ENCODE data around the gene MRPL43. TPM values are rescaled to one million over a fixed set of nuclear protein-coding genes. Genes with fewer than 3 reads are reported as not detected.
A peak's percentile ranks its signal among the peaks of the same experiment; 100 is the strongest.

The MRPL43 gene
- 12.8 and 41.1 TPM in 2 replicates for total RNA-seq (2011; cell fraction: chromatin; rRNA removed; ENCODE audit: low replicate concordance)
- 39.1 and 47.4 TPM in 2 replicates for total RNA-seq (2011; cell fraction: nucleolus; rRNA removed)
- 21.9 and 30.8 TPM in 2 replicates for total RNA-seq (2011; cell fraction: nucleoplasm; rRNA removed)
- total RNA-seq (2014; rRNA removed) (55.9 and 63.2 TPM in 2 replicates), total RNA-seq (2014; rRNA removed; fragmentation: Illumina TruSeq; extraction: Trizol) (20.5 and 21.3 TPM in 2 replicates), total RNA-seq (2015; rRNA removed; fragmentation: Illumina TruSeq; extraction: Trizol) (40.0 and 42.5 TPM in 2 replicates), total RNA-seq (2021) (47.0 and 48.5 TPM in 2 replicates), polyA plus RNA-seq (2011; rRNA removed) (37.2 and 47.6 TPM in 2 replicates), polyA plus RNA-seq (2014; fragmentation: Illumina TruSeq; extraction: Trizol) (29.1 and 50.5 TPM in 2 replicates), polyA plus RNA-seq (2014; fragmentation: Nextera tagmentation; extraction: Ambion mirVana) (10 to 100 TPM; 15.1 to 25.6 TPM), polyA plus RNA-seq (2014; rRNA removed) (63.7 and 77.5 TPM in 2 replicates), polyA minus RNA-seq (2011; rRNA and poly(A)+ RNA removed) (7.5 and 9.8 TPM in 2 replicates), Bru-seq, nascent RNA (percentile 70 among the genes with signal in this experiment), BruChase-seq, experiment 1, labeled RNA remaining after a 2-hour chase (percentile 66 among the genes with signal in this experiment), BruChase-seq, experiment 2, labeled RNA remaining after a 6-hour chase (percentile 68 among the genes with signal in this experiment)
- polyA plus RNA-seq (2011; cell fraction: cytosol; rRNA removed), result 62.0 and 116 TPM in 2 replicates
- 74.2 and 104 TPM in 2 replicates for polyA plus RNA-seq (2011; cell fraction: nucleus; rRNA removed)
- polyA plus RNA-seq (2012), result 58.5 and 65.3 TPM in 2 replicates
- polyA minus RNA-seq (2011; cell fraction: cytosol; rRNA and poly(A)+ RNA removed), result 15.6 and 15.7 TPM in 2 replicates
- 26.4 and 27.4 TPM in 2 replicates for polyA minus RNA-seq (2011; cell fraction: nucleus; rRNA and poly(A)+ RNA removed)
- long read RNA-seq, experiment 1, transcript MRPL43-203 (3 exons, 1,010 nt), result major isoform, 41 of 97 reads
- long read RNA-seq, experiment 1, transcript MRPL43-213 (2 exons, 897 nt), result minor isoform, 11 of 97 reads
- long read RNA-seq, experiment 1, partial matches to known transcripts, result 2 of 97 reads
- long read RNA-seq, experiment 1, other reads (novel, unspliced or antisense), result 38 of 97 reads
- long read RNA-seq, experiment 2, transcript MRPL43-203 (3 exons, 1,010 nt), result major isoform, 30 of 48 reads
- long read RNA-seq, experiment 2, partial matches to known transcripts, result 0 of 48 reads
- long read RNA-seq, experiment 2, other reads (novel, unspliced or antisense), result 8 of 48 reads
- long read RNA-seq, experiment 3, transcript MRPL43-203 (3 exons, 1,010 nt), result major isoform, 41 of 56 reads
- long read RNA-seq, experiment 3, partial matches to known transcripts, result 2 of 56 reads
- long read RNA-seq, experiment 3, other reads (novel, unspliced or antisense), result 2 of 56 reads

DNA sequence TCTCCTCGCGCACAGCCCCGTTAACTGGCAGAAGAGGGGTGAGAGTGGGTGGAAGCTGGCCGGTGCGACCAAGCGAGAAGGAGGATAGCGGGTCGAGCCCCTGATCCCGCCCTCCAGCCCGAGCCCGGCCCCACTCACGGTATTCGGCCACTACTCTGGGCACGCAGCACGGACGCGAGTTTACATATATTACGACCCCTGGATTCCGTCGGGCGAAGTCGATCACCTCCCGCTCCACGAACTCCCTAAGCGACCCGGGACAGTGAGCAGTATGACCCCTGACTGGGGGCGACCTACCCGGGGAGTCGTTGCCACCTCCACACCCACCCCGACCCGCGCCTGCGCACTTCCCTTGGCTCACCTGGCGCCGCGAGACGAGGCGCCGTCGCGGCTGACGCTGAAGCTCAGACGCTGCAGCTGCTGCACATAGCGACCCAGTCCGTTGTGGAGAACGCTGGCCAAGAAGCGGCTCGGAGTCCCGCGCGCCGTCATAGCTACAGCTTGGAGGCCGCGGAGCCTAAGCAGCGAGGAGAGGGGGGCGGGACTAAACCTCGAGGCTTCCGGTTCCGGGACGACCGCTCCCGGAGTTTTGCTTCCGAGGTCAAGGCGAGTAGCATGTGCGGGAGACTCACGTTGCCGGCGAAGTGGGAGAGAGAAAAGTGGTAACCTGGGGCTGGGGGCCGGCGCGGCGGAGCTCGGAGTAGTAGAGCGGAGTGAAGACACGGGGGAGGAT, at the start of gene MRPL43, which contains the start of gene TWNK:
TSS of gene MRPL43 (minus strand) at position 546 of the 733 bp plus-strand sequence. CDS start at position 492, 54 bp downstream.
TSS of gene TWNK (plus strand) at position 592 of the 733 bp plus-strand sequence. CDS start 668 bp downstream, outside the sequence.
- Histone ChIP-seq H3K4me3 (peak within 1 kb of the TSS; percentile 95), H3K4me1 (replicated peaks in 1 of 2; ENCODE audit: control insufficient read depth in 2 of 2, insufficient read depth in 2 of 2, low read length in 2 of 2) (peaks cover 16 to 21% of the 10 kb centered on the region in 2 experiments; a peak in 4 of 5 replicates), H3K9ac (ENCODE audit: insufficient read depth in 1 of 2, low read depth in 2 of 2, low read length in 2 of 2) (peak within 1 kb of the TSS; percentile 95 to 99), H3K9me3 (replicated peaks; ENCODE audit: control insufficient read depth, insufficient read depth, low read depth, low read length) (no peaks in the 10 kb centered on the region), H3K36me3 (ENCODE audit: control insufficient read depth, insufficient read depth, low read length) (peaks cover 54% of the 10 kb centered on the region; the same call in 2 of the 3 replicates), H3K9me1 (ENCODE audit: control insufficient read depth, insufficient read depth, low read length) (no peaks in the 10 kb centered on the region), H3K27ac (ENCODE audit: extremely low read depth, low read depth, low read length) (peak within 1 kb of the TSS; percentile 87), H3K79me2 (ENCODE audit: control insufficient read depth, insufficient read depth, low read length) (peaks cover 59% of the 10 kb centered on the region), H3K4me2 (ENCODE audit: insufficient read depth, low read length) (peak within 1 kb of the TSS; percentile 97), H4K20me1 (replicated peaks; ENCODE audit: control insufficient read depth, insufficient read depth, low read length) (peaks cover 6% of the 10 kb centered on the region; the same call in 1 of the 2 replicates), H2AFZ (ENCODE audit: low read depth, low read length) (peak within 1 kb of the TSS; percentile 98), H3K27me3 (ENCODE audit: control insufficient read depth in 2 of 2, insufficient read depth in 2 of 2, low read length in 2 of 2) (no peaks in the 10 kb centered on the region)
- ChIA-PET CTCF (ENCODE audit: low intra/inter-chr PET ratio) (no interaction called here), POLR2A (interaction anchor here (1.0 kb wide), 1 partner anchor 47 kb away, joined by 4 read pairs; no protein-coding TSS in a partner anchor)
- peak; percentile 87 for FAIRE-seq
- in situ Hi-C loops (cut with MboI) (loop anchor here (25.0 kb wide), 1 partner anchor 1050 kb away; no protein-coding TSS in a partner anchor), intact Hi-C loops (cut with micrococcal nuclease) (no loop called here)
- under 1% methylated on average over 28 of the region's 75 CpGs for WGBS (ENCODE audit: insufficient coverage, low coverage, missing lambda C conversion rate)
- peak; percentile 96 for ATAC-seq
- BruUV-seq (replicated peaks), result no TSS peak
- peak; percentile 78 to 87 (median 82) for DNase-seq (ENCODE audit: extremely low read depth in 1 of 4, low spot score in 3 of 4)
- TF ChIP-seq SMC3 (conservative IDR thresholded peaks at IDR 0.05; ENCODE audit: insufficient read depth, low read depth, low read length), result no peak
- TF ChIP-seq, protein P1, sequence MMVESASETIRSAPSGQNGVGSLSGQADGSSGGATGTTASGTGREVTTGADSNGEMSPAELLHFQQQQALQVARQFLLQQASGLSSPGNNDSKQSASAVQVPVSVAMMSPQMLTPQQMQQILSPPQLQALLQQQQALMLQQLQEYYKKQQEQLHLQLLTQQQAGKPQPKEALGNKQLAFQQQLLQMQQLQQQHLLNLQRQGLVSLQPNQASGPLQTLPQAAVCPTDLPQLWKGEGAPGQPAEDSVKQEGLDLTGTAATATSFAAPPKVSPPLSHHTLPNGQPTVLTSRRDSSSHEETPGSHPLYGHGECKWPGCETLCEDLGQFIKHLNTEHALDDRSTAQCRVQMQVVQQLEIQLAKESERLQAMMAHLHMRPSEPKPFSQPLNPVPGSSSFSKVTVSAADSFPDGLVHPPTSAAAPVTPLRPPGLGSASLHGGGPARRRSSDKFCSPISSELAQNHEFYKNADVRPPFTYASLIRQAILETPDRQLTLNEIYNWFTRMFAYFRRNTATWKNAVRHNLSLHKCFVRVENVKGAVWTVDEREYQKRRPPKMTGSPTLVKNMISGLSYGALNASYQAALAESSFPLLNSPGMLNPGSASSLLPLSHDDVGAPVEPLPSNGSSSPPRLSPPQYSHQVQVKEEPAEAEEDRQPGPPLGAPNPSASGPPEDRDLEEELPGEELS (CRISPR knock-in tag; IDR thresholded peaks at IDR 0.05; ENCODE audit: borderline replicate concordance), result no peak
- TF ChIP-seq CREM (IDR thresholded peaks at IDR 0.05; ENCODE audit: low read depth), result peak; percentile 47; the same call in 1 of the 2 replicates
- TF ChIP-seq, protein P2, sequence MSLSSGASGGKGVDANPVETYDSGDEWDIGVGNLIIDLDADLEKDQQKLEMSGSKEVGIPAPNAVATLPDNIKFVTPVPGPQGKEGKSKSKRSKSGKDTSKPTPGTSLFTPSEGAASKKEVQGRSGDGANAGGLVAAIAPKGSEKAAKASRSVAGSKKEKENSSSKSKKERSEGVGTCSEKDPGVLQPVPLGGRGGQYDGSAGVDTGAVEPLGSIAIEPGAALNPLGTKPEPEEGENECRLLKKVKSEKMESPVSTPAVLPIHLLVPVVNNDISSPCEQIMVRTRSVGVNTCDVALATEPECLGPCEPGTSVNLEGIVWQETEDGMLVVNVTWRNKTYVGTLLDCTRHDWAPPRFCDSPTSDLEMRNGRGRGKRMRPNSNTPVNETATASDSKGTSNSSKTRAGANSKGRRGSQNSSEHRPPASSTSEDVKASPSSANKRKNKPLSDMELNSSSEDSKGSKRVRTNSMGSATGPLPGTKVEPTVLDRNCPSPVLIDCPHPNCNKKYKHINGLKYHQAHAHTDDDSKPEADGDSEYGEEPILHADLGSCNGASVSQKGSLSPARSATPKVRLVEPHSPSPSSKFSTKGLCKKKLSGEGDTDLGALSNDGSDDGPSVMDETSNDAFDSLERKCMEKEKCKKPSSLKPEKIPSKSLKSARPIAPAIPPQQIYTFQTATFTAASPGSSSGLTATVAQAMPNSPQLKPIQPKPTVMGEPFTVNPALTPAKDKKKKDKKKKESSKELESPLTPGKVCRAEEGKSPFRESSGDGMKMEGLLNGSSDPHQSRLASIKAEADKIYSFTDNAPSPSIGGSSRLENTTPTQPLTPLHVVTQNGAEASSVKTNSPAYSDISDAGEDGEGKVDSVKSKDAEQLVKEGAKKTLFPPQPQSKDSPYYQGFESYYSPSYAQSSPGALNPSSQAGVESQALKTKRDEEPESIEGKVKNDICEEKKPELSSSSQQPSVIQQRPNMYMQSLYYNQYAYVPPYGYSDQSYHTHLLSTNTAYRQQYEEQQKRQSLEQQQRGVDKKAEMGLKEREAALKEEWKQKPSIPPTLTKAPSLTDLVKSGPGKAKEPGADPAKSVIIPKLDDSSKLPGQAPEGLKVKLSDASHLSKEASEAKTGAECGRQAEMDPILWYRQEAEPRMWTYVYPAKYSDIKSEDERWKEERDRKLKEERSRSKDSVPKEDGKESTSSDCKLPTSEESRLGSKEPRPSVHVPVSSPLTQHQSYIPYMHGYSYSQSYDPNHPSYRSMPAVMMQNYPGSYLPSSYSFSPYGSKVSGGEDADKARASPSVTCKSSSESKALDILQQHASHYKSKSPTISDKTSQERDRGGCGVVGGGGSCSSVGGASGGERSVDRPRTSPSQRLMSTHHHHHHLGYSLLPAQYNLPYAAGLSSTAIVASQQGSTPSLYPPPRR (CRISPR knock-in tag; IDR thresholded peaks at IDR 0.05; ENCODE audit: borderline replicate concordance), result no peak
- TF ChIP-seq ZNF282 (CRISPR knock-in tag; IDR thresholded peaks at IDR 0.05), result no peak
- no peak for TF ChIP-seq NFIC (IDR thresholded peaks at IDR 0.05)
- TF ChIP-seq GABPB1 (CRISPR knock-in tag; IDR thresholded peaks at IDR 0.05), result peak; percentile 99
- no peak for TF ChIP-seq ZNF695 (CRISPR knock-in tag; IDR thresholded peaks at IDR 0.05)
